ENCODE measurements around the gene ACADSB.

ACADSB gene

DNA sequence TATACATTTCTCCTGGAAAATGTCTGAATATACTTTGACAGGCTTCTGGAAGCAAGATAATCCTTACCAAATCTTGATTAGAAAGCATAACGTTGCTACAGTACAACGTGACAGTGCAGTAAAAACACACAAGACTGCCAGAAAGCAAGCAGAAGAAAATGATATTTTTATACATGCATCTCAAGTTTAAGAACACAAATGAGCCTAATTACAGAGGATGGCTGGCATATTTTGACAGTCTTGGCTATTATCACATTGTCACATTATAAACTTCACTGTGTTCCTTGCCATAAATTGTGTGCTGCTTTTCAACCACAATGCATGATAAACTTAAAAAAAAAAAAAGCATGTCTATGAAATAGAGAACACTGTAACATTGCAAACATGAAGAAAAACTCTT, 4.5 kb upstream of the ACADSB start:
- no peak for DNase-seq

DNA sequence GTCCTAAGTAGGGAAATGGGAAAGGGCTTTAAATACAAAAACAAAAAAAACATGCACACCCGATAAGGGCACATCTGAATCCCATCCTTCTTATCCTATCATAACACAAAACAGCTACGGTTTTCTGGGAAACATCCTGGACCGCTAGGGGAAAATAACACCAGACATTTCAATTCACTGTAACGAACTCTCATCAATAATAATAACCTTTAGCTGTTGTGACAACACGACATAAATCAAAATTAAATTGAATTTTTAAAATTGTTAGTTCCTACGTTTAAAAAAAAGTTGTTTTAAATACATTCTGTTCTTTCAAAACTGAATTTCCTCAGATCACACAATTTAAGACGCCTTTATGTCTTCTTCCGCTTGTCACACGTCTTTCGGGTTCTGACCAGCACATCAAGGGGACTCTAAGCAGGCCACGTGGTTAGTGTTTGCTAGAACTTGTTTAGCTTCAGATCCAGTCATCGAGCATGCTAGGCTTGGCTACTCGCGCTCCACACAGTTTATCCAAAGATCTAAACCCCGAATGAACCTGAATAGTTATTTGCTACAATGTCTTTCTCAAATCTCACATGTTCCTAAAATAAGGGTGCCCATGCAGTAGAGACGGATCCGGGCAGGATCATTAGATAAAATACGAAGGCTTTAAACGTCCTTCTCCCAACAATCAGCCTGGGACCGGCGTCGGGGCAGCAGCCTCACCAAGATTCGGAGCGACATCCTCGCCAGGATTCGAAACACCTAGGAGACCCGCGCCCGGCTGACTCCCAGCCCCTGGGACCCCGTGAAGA, 1.1 kb upstream of the ACADSB start:
- peak; percentile 48 for DNase-seq

DNA sequence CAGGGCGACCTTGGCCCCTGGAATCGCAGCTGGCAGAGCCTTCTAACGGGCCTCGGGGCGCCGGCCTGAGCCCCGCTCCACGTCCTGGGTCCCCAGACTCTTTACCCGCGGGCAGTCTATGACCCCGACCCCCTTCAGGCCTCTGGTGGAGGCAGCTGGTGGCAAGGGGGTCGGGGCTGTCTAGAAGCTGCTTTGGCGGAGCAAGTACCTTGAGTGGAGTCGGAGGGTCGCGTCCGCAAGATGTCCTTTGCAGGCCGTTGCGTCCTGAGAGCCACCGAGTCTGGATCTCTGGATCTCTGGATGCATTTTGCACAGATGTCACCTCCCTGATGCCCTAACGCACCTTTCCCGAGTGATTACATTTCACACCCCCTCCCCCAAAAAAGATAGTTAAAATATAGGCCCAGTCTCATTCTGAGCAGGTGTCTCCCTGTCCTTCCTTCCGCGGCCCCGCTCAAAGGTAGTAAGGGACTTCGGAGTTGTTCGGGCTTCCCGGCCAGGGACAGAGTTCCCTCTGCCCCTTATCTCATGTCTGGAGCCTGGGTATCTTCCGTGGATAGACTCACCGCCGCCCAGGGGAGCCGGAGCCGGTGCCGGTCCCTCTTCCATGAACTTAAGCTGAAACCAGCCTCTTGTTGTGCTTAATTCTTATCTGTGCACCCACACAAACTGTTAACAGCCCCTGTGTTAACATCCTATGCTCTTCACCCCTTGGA, 457 bp downstream of the ACADSB start:
- DNase-seq = peak; percentile 6

DNA sequence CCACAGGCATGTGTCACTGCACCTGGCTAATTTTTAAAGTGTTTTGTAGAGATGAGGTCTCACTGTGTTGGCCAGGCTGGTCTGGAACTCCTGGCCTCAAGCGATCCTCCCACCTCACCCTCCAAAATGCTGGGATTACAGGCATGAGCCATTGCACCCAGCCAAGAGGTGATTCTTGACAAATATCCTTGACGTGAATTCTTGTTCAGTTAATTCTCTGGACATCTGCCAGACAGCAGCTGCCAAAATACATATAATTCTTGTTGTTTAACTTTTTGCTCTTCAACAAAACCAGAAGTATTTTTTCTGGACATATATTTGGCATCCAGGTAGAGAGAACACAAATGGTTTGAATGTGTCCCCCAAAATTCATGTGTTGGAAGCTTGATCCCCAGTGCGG, 3.2 kb downstream of the ACADSB start:
- DNase-seq = no peak

DNA sequence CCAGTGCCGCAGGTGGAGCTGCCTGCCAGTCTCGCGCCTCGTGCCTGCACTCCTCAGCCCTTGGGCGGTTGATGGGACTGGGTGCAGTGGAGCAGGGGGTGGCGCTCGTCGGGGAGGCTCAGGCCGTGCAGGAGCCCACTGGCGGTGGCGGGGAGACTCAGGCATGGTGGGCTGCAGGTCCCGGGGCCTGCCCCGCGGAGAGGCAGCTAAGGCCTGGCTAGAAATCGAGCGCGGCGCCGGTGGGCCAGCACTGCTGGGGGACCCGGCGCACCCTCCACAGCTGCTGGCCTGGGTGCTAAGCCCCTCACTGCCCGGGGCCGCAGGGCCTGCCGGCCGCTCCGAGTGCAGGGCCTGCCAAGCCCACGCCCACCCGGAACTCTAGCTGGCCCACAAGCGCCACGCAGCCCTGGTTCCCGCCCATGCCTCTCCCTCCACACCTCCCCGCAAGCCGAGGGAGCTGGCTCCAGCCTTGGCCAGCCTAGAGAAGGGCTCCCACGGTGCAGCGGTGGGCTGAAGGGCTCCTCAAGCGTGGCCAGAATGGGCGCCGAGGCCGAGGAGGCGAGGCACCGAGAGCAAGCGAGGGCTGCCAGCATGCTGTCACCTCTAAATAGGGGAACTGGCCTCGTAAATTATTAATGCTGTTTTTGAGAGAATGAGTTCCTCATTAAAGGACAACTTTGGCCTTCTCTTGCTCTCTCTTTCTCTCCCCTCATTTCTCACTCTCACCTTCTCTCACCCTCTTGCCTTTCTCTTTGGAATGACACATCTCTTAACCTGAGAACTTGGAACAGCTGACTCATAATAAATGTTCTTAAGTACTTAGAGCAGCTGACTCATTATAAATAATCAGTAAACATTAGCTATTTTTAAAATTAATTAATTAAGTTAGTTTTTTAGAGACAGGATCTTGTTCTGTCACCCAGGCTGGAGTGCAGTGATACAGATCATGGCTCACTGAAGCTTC, 4.9 kb downstream of the ACADSB start:
- no peak for DNase-seq

DNA sequence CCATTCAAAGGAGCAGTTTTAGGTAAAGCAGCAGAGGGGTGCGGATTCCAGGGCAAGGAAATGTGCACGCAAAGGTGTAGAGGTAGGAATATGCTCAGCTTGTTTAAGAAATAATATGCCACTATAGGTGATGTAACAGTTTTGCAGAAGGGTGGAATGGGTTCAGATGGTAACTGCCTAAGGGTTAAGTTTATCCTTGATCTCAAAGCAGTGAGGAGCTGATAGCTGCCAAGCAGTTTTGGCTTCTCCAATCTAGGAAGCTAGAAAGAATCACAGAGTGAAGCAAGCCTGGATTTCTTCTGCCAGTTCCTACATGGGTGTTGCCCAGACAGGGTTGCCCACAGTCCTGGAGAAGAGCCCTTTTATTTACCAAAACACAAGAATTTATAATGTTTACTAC, 6.0 kb downstream of the ACADSB start:
- no peak for DNase-seq

DNA sequence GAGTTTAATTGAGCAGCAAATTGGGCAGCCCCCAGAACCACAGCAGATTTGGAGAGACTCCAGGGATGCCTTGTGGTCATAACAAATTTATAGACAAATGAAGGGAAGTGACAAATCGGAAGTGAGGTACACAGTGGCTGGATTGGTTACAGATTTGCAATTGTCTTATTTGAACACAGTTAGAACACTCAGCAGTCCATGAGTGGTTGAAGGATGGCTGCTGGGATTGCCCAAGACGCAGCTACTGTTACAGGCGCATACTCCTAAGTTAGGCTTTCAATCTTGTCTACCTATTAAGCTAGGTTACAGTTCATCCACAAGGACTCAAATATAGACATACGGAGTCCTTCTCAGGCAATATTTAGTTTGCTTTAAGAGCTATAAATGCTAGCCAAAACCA, 7.4 kb downstream of the ACADSB start:
- DNase-seq = no peak

DNA sequence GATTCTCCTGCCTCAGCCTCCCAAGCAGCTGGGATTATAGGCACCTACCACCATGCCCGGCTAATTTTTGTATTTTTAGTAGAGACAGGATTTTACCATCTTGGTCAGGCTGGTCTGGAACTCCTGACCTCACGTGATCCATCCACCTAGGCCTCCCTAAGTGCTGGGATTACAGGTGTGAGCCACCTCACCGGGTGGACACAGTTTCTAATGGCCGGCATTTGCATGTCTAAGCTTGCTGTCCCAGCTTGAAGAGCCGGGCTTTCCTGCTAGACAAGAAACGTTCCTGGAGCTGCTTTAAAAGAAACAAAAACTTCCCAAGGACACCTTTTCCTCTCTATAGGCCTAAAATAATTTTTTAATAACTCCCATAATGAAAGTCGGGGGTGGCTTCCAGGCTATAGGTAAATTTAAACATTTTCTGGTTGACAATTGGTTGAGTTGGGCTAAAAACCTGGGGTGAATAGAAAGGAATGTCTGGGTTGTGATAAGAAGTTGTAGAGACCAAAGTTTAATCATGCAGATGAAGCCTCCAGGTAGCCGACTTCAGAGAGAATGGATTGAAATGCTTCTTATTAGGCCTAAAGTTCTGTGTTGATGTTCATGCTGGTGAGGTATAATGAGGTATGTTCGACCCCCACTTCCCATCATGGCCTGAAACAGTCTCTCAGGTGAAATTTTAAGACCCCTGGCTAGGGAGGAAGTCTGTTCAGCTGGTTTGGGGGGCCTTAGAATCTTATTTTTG, 8.8 kb downstream of the ACADSB start:
- no peak for DNase-seq

DNA sequence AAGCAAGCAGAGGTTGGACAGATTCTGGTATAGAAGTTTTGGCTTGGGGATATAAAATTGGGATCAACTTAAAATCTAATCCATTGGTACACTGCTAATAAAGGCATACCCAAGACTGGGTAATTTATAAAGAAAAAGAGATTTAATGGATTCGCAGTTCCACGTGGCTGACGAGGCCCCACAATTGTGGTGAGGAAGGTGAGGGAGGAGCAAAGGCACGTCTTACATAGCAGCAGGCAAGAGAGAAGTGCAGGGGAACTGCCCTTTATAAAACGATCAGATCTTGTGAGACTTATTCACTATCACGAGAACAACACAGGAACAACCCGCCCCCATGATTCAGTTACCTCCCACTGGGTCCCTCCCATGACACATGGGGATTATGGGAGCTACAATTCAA, 9.7 kb downstream of the ACADSB start:
- DNase-seq = no peak

DNA sequence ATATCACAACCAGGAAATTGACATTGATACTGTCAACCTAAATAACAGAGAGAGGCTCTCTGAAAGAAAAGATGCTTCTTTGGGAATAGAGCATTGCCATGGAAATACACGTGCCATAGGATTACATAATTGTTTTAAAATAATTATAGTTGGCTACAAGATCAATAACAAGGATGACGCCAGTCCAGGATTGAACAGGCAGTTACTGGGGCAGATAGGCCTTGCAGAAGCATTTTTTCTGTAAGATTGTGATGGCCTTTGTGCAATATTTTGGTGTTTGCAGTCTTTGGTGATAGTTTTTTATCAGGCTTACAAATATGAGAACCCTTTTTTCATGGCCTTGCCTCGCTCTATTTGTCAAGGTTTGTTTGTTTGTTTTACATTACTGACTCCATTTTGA, 10.5 kb downstream of the ACADSB start:
- DNase-seq = no peak

DNA sequence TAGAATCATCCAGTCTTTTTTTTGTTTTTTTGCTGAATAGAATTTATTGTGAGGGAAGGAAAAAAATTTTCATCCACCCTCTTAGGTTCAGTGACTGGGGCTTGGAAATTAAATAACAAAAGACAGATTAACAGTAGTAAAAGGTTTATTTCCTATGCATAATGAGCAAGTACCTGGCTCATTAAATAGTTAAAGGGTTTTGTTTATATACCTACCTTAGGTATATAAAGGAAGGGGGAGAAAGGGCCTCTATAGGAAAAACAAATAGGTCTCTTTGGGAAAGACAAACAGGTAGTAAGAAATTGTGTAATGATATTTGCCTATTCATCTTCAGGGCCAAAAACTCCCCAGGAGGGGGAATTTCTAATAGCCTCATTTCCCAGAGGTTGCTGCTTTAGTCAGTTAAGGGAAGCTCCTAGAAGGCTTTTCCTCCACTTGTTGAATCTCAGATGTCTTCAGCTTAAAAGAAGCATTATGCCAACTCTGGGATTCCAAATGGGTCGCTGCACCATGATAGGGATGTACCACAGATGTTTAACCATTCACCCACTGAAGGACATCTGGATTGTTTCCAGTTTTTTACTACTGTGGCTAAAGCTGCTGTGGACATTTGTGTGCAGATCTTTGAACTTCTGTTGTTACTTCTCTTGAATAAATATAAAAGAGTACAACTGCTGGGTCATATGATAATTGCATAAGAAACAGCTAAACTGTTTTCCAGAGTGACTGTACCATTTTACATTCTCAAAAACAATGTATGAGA, 11.3 kb downstream of the ACADSB start:
- DNase-seq = no peak

DNA sequence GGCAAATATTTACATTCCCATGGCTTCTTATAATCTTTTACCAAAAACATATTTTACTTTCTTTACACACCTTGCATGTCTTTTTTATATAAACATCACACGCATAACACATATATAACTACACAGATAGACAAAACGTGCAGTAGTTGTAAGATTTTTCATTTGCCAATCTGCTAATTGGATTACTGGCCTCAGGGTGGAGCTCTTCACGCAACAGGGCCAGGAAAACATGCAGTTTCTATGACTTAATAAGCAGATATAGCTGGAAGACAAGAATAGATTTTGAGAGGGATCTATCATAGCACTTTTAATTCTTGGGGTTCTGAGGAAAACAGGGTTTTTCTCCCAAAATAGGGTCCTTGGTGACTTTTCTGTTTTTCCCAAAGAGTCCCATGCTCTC, 12.7 kb downstream of the ACADSB start:
- DNase-seq = no peak

DNA sequence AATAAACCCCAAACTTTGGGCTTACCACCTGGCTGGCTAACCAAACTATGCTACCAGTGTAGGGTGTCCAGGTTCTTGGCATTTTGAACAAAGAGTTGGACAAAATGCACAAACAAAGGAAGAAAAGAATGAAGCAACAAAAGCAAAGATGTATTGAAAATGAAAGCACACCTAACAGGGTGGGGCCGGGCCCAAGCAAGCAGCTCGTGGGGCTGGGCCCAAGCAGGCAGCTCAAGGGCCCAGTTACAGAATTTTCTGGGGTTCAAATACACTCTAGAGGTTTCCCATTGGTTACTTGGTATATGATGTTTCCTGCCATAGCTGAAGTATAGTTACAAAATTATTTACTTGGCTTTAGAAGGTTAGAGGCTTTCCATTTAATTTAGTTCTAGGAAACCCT, 15.7 kb downstream of the ACADSB start:
- DNase-seq = no peak

DNA sequence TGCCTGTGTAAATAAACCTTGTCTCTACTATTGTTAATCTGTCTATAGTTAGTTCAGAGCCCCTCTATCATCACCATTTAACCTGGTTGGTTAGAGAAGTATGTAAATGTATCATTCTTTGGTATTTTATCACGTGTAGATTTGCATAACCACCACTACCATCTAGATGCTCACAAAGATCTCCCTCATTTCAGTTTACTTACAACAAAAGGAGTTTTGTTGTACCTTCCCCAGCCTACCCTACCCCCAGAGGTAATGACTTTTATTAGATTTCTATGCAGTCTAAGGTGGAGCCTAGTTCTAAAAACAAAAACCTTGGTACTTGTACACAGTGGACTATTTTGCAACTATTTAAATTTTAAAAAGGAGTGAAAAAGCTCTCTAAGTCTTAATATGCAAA, 17.5 kb downstream of the ACADSB start:
- no peak for DNase-seq

DNA sequence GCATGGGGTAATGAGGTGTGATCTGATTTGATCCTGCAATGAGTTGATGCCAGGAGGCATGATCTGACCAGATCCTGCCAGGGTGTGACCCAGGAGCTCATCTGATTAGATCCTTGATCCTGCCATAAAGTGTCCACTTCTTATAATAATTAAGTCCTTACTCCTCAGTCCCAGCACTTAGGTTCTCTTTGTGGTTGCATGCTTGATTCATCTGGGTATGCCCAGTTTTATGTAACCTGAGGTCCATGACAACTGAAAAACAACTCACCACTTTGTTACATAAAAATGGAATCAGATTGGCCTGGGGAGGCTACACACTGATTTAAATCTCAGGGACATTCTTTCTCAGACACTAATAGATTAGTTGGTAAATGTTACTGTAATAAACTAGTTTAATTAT, 19.1 kb downstream of the ACADSB start:
- no peak for DNase-seq

DNA sequence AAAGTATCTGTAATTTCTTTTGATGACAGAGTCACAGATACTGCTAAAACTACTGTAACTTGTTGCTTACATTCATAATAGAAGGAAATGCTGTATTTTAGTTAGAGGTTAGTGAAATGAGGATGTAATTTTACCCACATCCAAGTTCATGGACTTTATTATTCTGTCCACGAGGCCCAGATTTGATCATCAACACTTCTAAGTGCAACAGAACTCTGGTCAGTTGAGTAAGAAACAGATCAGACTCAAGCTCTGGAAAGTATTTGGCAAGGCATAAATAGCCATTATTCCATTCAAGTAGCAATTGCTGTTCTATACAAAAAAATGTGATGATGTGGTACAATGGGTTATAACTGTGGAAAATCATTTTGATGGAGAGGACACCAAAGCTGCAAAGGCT, 22.3 kb downstream of the ACADSB start:
- no peak for DNase-seq

DNA sequence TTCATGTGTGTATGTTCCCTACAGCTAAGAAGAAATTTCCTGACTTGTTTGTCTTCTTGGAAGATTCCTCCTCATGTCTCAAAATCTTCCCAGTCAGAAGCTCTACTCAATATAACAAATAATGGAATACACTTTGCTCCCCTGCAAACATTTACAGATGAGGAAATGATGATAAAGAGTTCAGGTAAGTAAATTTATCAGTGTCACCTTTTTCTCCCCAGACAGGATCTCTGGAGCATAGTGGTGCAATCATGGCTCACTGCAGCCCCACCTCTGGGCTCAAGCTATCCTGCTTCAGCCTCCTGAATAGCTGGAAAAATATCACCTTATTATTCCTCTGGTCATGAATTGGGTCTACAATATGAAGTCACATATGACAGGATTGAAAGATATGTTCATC, 25.5 kb downstream of the ACADSB start:
- no peak for DNase-seq

DNA sequence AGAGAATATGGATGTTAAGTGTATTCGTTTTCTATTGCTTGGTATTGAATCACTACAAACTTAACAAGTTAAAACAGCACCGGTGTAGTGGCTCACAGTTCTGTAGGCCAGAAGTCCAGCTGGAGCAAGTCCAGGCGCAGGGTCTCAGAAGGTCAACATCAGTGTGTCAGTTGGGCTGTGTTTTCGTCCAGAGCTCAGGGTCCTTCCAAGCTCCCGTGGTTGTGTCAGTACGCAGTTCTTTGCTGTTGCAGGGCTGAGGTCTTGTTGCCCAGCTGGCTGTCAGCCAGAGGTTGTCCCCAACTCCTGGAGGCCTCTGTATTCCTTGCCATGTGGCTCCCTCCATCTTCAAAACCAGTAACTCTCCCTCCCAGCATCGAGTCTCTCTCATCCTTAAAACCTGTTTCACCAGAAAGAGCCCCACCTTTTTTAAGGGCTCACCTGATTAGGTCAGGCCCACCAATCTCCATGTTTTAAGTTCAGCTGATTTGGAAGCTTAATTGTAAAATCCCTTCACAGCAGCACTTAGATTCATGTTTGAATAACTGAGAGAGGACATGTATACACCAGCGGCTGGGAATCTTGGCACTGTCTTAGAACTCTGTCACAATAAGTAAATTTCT, 26.8 kb downstream of the ACADSB start:
- no peak for DNase-seq

DNA sequence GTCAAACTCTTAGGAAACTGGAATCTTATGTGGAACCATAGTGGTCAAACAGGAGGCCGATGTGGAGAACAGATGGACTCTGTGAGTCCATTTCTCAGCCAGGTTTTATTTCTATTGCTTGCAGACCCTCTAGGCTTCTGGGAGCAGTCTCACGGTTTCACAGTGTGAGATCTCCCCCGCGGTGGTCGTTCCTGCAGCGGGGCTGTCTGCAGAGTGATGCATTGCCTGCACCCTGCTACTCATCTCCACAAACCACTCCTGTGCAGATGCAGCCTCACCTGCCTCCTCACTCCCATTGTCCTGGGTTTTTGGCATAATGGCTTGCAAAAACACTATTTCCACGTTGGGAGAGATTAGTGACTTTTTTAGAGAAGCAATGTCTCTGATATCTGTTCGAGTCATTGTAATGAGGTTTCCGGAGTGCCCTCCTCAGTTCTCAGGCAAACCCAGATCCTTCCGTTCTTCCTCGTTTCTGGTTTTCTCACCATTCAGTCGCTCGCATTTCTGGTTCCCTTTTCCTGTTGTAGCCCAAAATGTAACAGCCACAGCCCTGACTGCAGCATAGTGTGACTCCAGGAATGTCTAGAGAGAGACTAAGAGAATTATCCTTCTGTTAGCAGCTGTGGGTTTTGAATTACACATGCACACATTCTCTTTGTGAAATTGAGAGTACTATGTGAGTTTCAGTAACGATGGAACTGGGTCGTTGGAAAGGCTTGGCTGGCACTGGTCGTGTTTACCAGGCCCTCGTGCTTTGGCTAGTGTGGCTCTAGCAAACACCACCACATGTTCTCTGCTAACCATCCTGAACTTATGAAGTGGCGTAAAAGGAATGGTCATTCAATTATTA, 30.2 kb downstream of the ACADSB start:
- no peak for DNase-seq

DNA sequence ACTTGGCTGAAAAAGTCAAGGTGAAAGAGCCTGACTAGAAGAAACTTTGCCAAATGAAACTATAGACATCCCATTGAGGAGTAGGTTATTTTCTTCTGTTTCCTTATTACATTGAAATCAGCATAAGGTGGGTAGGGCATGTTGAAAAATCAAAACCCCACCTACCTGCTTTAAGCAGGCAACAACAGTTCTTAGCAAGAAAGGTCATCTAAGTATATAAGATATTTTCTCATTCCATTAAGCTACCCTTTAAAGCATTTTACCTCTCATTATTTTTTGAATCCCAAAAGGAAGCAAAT, 30.8 kb downstream of the ACADSB start:
- DNase-seq = no peak

Data from central memory CD4-positive, alpha-beta T cell (primary cell).